Astrocyte (in vitro differentiated cells and primary cell): Measurements from ENCODE around the gene MTHFSD.

Experiments
- EZH2 ChIP-seq: IDR thresholded peaks from 2 replicates; pipeline ENCODE4 v1.6.1; 2012; ENCODE audit warnings: mild to moderate bottlenecking, low read length, inconsistent platforms; ENCODE audit not compliant: insufficient read depth
- TF ChIP-seq, protein P1 (sequence below): IDR thresholded peaks from 2 replicates; pipeline ENCODE4 v1.5.1; 2011; ENCODE audit warnings: low read depth, mild to moderate bottlenecking, inconsistent platforms, low read length, moderate library complexity; ENCODE audit not compliant: insufficient read depth

GRCh38 chr16:86517033-86517432 is 38.0 kb downstream of the MTHFSD start:
- peak; percentile 39 for TF ChIP-seq EZH2
- TF ChIP-seq, protein P1, sequence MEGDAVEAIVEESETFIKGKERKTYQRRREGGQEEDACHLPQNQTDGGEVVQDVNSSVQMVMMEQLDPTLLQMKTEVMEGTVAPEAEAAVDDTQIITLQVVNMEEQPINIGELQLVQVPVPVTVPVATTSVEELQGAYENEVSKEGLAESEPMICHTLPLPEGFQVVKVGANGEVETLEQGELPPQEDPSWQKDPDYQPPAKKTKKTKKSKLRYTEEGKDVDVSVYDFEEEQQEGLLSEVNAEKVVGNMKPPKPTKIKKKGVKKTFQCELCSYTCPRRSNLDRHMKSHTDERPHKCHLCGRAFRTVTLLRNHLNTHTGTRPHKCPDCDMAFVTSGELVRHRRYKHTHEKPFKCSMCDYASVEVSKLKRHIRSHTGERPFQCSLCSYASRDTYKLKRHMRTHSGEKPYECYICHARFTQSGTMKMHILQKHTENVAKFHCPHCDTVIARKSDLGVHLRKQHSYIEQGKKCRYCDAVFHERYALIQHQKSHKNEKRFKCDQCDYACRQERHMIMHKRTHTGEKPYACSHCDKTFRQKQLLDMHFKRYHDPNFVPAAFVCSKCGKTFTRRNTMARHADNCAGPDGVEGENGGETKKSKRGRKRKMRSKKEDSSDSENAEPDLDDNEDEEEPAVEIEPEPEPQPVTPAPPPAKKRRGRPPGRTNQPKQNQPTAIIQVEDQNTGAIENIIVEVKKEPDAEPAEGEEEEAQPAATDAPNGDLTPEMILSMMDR = no peak
